ENCODE results near the gene TMEM212.
"Not testable (repeated sequence)": the region's sequence is repeated elsewhere in the genome, so short reads cannot be mapped to it uniquely, and the experiment has no call there.

TMEM212 gene

GRCh38 chr3:171895291-171895690 lies 52.1 kb downstream of the TMEM212 start:
- DNase-seq, result no peak

- no peak for DNase-seq
Observed at GRCh38 chr3:171895900-171896299, 52.8 kb downstream of the TMEM212 start.

GRCh38 chr3:171896316-171896715 lies 53.2 kb downstream of the TMEM212 start:
- DNase-seq, result no peak

GRCh38 chr3:171898192-171898591 lies 55.0 kb downstream of the TMEM212 start:
- no peak for DNase-seq

- DNase-seq, result no peak
Observed at GRCh38 chr3:171900446-171900845, 57.3 kb downstream of the TMEM212 start.

- DNase-seq, result no peak
Observed at GRCh38 chr3:171901615-171902312, 58.6 kb downstream of the TMEM212 start.

GRCh38 chr3:171904829-171905228 lies 61.7 kb downstream of the TMEM212 start:
- no peak for DNase-seq

GRCh38 chr3:171906503-171906902 lies 63.4 kb downstream of the TMEM212 start:
- not testable (repeated sequence) for DNase-seq

GRCh38 chr3:171906951-171907676 lies 64.0 kb downstream of the TMEM212 start:
- DNase-seq, result no peak

GRCh38 chr3:171907761-171908160 lies 64.6 kb downstream of the TMEM212 start:
- DNase-seq, result no peak

GRCh38 chr3:171908731-171909130 lies 65.6 kb downstream of the TMEM212 start:
- no peak for DNase-seq
